HG02571 (cell line): Measurements from ENCODE around the gene CHMP4A.
A peak's percentile ranks its signal among the peaks of the same experiment; 100 is the strongest.
"Not testable (repeated sequence)": the region's sequence is repeated elsewhere in the genome, so short reads cannot be mapped to it uniquely, and the experiment has no call there.

ENCODE experiments used
- ATAC-seq: cut with Tn5 transposase; IDR thresholded peaks from one replicate; pipeline ENCODE4 v1.9.1; 2021; ENCODE audit warnings: mild to moderate bottlenecking, moderate library complexity; ENCODE audit not compliant: unreplicated experiment

Gene CHMP4A

GRCh38 chr14:24226473-24226872, 13.2 kb upstream of the CHMP4A start:
- ATAC-seq: no peak

- no peak for ATAC-seq
Measured at GRCh38 chr14:24224618-24225071, 11.4 kb upstream of the CHMP4A start.

- ATAC-seq: not testable (repeated sequence)
Measured at GRCh38 chr14:24222987-24223386, 9.7 kb upstream of the CHMP4A start.

GRCh38 chr14:24219521-24219920, 6.2 kb upstream of the CHMP4A start:
- ATAC-seq: no peak

- no peak for ATAC-seq
Measured at GRCh38 chr14:24219080-24219479, 5.8 kb upstream of the CHMP4A start.

- not testable (repeated sequence) for ATAC-seq
Measured at GRCh38 chr14:24216876-24217275, 3.6 kb upstream of the CHMP4A start.

- ATAC-seq: no peak
Measured at GRCh38 chr14:24216345-24216699, 3.0 kb upstream of the CHMP4A start.

- ATAC-seq: peak; percentile 54
Measured at GRCh38 chr14:24215495-24216344, 2.4 kb upstream of the CHMP4A start, which contains the start of gene MDP1. MDP1 (minus strand) TSS chr14:24216066; CDS start chr14:24215955, 111 bp downstream.

- ATAC-seq: no peak
Measured at GRCh38 chr14:24213866-24214662, 776 bp upstream of the CHMP4A start.

GRCh38 chr14:24211311-24211710, 2.0 kb downstream of the CHMP4A start:
- no peak for ATAC-seq

- ATAC-seq: no peak
Measured at GRCh38 chr14:24207625-24208024, 5.7 kb downstream of the CHMP4A start.

GRCh38 chr14:24207104-24207551, 6.2 kb downstream of the CHMP4A start:
- ATAC-seq: no peak

- no peak for ATAC-seq
Measured at GRCh38 chr14:24206260-24207103, 6.8 kb downstream of the CHMP4A start.

GRCh38 chr14:24204163-24205146, 8.8 kb downstream of the CHMP4A start:
- no peak for ATAC-seq

GRCh38 chr14:24203249-24203886, 9.9 kb downstream of the CHMP4A start:
- not testable (repeated sequence) for ATAC-seq

- not testable (repeated sequence) for ATAC-seq
Measured at GRCh38 chr14:24202538-24202937, 10.8 kb downstream of the CHMP4A start.

GRCh38 chr14:24198814-24199524, 14.3 kb downstream of the CHMP4A start:
- ATAC-seq: no peak

- no peak for ATAC-seq
Measured at GRCh38 chr14:24197056-24197450, 16.2 kb downstream of the CHMP4A start.
